Endothelial cell of umbilical vein (primary cell): Measurements from ENCODE around the gene DBF4B. TPM values are rescaled to one million over a fixed set of nuclear protein-coding genes. Genes with fewer than 3 reads are reported as not detected.

Experiments used
- BruUV-seq: library from RNA; stranded (reverse); fragments of 400-500 nt; replicated peaks from 2 replicates; lab custom pipeline; 2021; lab: Mats Ljungman, UMichigan
- CTCF ChIA-PET: fragments of 300-600, 350-600 bp; sonication (Branson Sonifier 250); formaldehyde crosslinking; loops from one replicate; lab custom pipeline; 2021; ENCODE audit warnings: antibody characterized with exemption, inconsistent platforms; lab: Charles Lee
- POLR2A ChIA-PET: fragments of 300-600, 350-600 bp; sonication (Branson Sonifier 250); formaldehyde crosslinking; loops from one replicate; lab custom pipeline; 2021; ENCODE audit warnings: antibody characterized with exemption, inconsistent platforms; lab: Charles Lee
- DNase-seq: peaks from one replicate; pipeline ENCODE4 v3.0.0-alpha.2; 2011; ENCODE audit warnings: low read depth, low spot score
- FAIRE-seq: peaks from 2 replicates; lab custom pipeline; 2011; peaks lifted over from hg19 to GRCh38; lab: Jason Lieb, UNC
- H2AFZ ChIP-seq: 2 replicates; pipeline ENCODE4 v1.6.0; 2012; ENCODE audit warnings: low read depth, low read length, control low read depth, inconsistent platforms
- H3K27ac ChIP-seq: 2 replicates; pipeline ENCODE4 v1.5.1; 2011; ENCODE audit warnings: low read depth, mild to moderate bottlenecking, control low read depth, low read length, moderate library complexity; ENCODE audit not compliant: insufficient read depth
- H3K27me3 ChIP-seq, 2 experiments: 2 replicates each; pipeline versions ENCODE4 v1.6.0 to v1.6.1; 2011; ENCODE audit warnings: low read length in 2 of 2, mixed read lengths in 1 of 2; ENCODE audit not compliant: control insufficient read depth in 2 of 2, insufficient read depth in 2 of 2
- H3K36me3 ChIP-seq, 2 experiments: 2 replicates in 1 of 2; 3 replicates in 1 of 2; pipeline ENCODE4 v1.5.1; 2011; ENCODE audit warnings: low read length in 2 of 2, mild to moderate bottlenecking in 1 of 2, moderate library complexity in 1 of 2; ENCODE audit not compliant: control insufficient read depth in 2 of 2, insufficient read depth in 2 of 2; ENCODE audit errors: extremely low read depth in 1 of 2
- H3K4me1 ChIP-seq: 3 replicates; pipeline ENCODE4 v1.5.1; 2011; ENCODE audit warnings: mild to moderate bottlenecking, low read length; ENCODE audit not compliant: control insufficient read depth, insufficient read depth; ENCODE audit errors: extremely low read depth
- H3K4me2 ChIP-seq: 2 replicates; pipeline ENCODE4 v1.6.1; 2011; ENCODE audit warnings: low read length, control low read depth, mixed read lengths; ENCODE audit not compliant: insufficient read depth
- H3K4me3 ChIP-seq, 3 experiments: fragments of 200-600 bp in 1 of 3; sonication (generic), shearing (Covaris generic) in 1 of 3; replicated peaks in 1 of 3; 2 replicates each; pipeline ENCODE4 v1.5.1; 2011 to 2016; ENCODE audit warnings: control low read depth in 3 of 3, low read length in 3 of 3, mild to moderate bottlenecking in 2 of 3, inconsistent platforms in 1 of 3, low read depth in 1 of 3, moderate library complexity in 1 of 3; ENCODE audit not compliant: insufficient read depth in 1 of 3
- H3K79me2 ChIP-seq: 2 replicates; pipeline ENCODE4 v1.6.0; 2012; ENCODE audit warnings: low read length, inconsistent platforms; ENCODE audit not compliant: control insufficient read depth, insufficient read depth
- H3K9ac ChIP-seq: replicated peaks from 2 replicates; pipeline ENCODE3; 2011; ENCODE audit warnings: low read length, control low read depth; ENCODE audit not compliant: insufficient read depth; ENCODE audit errors: extremely low read depth
- H3K9me1 ChIP-seq: replicated peaks from 3 replicates; pipeline ENCODE4 v1.6.0; 2011; ENCODE audit warnings: mild to moderate bottlenecking, low read length; ENCODE audit not compliant: control insufficient read depth, insufficient read depth; ENCODE audit errors: extremely low read depth
- H3K9me3 ChIP-seq: replicated peaks from 2 replicates; pipeline ENCODE4 v1.5.1; 2012; ENCODE audit warnings: low read length, inconsistent platforms; ENCODE audit not compliant: control insufficient read depth, insufficient read depth
- H4K20me1 ChIP-seq: replicated peaks from 2 replicates; pipeline ENCODE3; 2011; ENCODE audit warnings: mild to moderate bottlenecking, low read length; ENCODE audit not compliant: control insufficient read depth, insufficient read depth; ENCODE audit errors: extremely low read depth
- CTCF ChIP-seq, 2 donors: IDR thresholded peaks; 1 replicate in 1 of 2; 2 replicates in 1 of 2; pipeline ENCODE4 v1.5.1; 2011; ENCODE audit warnings: low read length in 2 of 2, mild to moderate bottlenecking in 2 of 2, moderate library complexity in 2 of 2, control low read depth in 1 of 2, inconsistent platforms in 1 of 2, low read depth in 1 of 2; ENCODE audit not compliant: insufficient read depth in 1 of 2; ENCODE audit errors: extremely low read depth in 1 of 2
- EZH2 ChIP-seq: IDR thresholded peaks from 2 replicates; pipeline ENCODE4 v1.6.1; 2012; ENCODE audit warnings: borderline replicate concordance, low read depth, mild to moderate bottlenecking, moderate library complexity, low read length, inconsistent platforms; ENCODE audit not compliant: severe bottlenecking
- JUN ChIP-seq: IDR thresholded peaks from 2 replicates; pipeline ENCODE4 v1.6.1; 2011; ENCODE audit warnings: borderline replicate concordance, low read depth; ENCODE audit not compliant: insufficient read length, insufficient read depth
- POLR2A ChIP-seq: IDR thresholded peaks from 2 replicates; pipeline ENCODE4 v1.6.1; 2012; ENCODE audit warnings: low read depth, mild to moderate bottlenecking, control low read depth, low read length
- dilution Hi-C: fragments of 300-500 bp; cut with MboI; formaldehyde crosslinking; loops from one replicate; pipeline ENCODE4 v1.15.0; 2019; ENCODE audit warnings: low sequenced_read_pairs; ENCODE audit not compliant: extremely low pct_ligation_motif_present
- intact Hi-C: fragments of 100-400 bp; cut with micrococcal nuclease; formaldehyde crosslinking; loops from one replicate; pipeline ENCODE4 v1.10.0; 2022
- polyA plus RNA-seq, 4 experiments: library from polyadenylated mRNA; depleted of rRNA in 3 of 4; stranded (reverse) in 3 of 4; unstranded in 1 of 4; fragments of >200 nt; gene quantifications; 2 replicates each; pipeline versions ENCODE4 v1.2.1 to v1.2.3, GENCODE V29; 2011 to 2012; ENCODE audit warnings: missing spikeins in 1 of 4
- total RNA-seq: library from RNA; stranded (reverse); gene quantifications from 2 replicates; pipeline ENCODE4 v1.2.3, GENCODE V29; 2021

Gene DBF4B
- total and polyA plus RNA-seq, 2 donors (not counting 3 experiments of a cell fraction or from before 2014, with no cell fraction given) = 12.5 to 26.2 TPM

GRCh38 chr17:44758414-44759085, 50.1 kb downstream of the DBF4B start, which contains the start of gene ADAM11:
Gene ADAM11, plus strand, starts transcription at chr17:44758988. Its CDS starts 212 bp downstream, at chr17:44759200.
- Histone ChIP-seq H3K9me1 (no peaks in the 10 kb centered on the region), H4K20me1 (no peaks in the 10 kb centered on the region), H3K27me3 (no peaks in the 10 kb centered on the region), H3K27ac (no peak within 1 kb of the TSS), H3K4me3 (peak within 1 kb of the TSS in 1 of 3 experiments; percentile 28), H2AFZ (peak within 1 kb of the TSS; percentile 51), H3K9me3 (no peaks in the 10 kb centered on the region), H3K36me3 (no peaks in the 10 kb centered on the region), H3K79me2 (no peaks in the 10 kb centered on the region), H3K4me2 (peak within 1 kb of the TSS; percentile 21), H3K9ac (no peak within 1 kb of the TSS), H3K4me1 (peaks cover 5% of the 10 kb centered on the region)
- BruUV-seq = no TSS peak
- ChIA-PET CTCF (interaction anchor here (0.6 to 1.8 kb wide), 5 partner anchors 17 to 264 kb away, joined by 3 to 9 read pairs (median 4); no protein-coding TSS in a partner anchor), POLR2A (no interaction called here)
- DNase-seq = no peak
- dilution Hi-C loops = loop anchor here (25.0 kb wide), 1 partner anchor 104 kb away; no protein-coding TSS in a partner anchor
- FAIRE-seq = no peak
- peak; percentile 44 for TF ChIP-seq EZH2
- TF ChIP-seq POLR2A = no peak
- intact Hi-C loops = no loop called here

- Histone ChIP-seq H3K9ac (no peak overlapping the region), H3K4me1 (peaks cover 5% of the 10 kb centered on the region), H3K4me2 (no peak overlapping the region), H3K9me1 (no peaks in the 10 kb centered on the region), H3K27me3 (no peaks in the 10 kb centered on the region), H3K27ac (no peak overlapping the region), H3K36me3 (no peaks in the 10 kb centered on the region), H3K9me3 (no peaks in the 10 kb centered on the region), H3K4me3 (peak overlapping the region in 1 of 3 experiments; percentile 28), H2AFZ (peak overlapping the region; percentile 51), H4K20me1 (no peaks in the 10 kb centered on the region), H3K79me2 (no peaks in the 10 kb centered on the region)
- POLR2A ChIA-PET = no interaction called here
- CTCF ChIA-PET = interaction anchor here (0.6 to 1.8 kb wide), 5 partner anchors 17 to 263 kb away, joined by 3 to 9 read pairs (median 4); no protein-coding TSS in a partner anchor
- no peak for TF ChIP-seq JUN
- TF ChIP-seq CTCF (IDR thresholded peaks at IDR 0.05; ENCODE audit: extremely low read depth in 1 of 2, insufficient read depth in 1 of 2, low read depth in 1 of 2, low read length in 2 of 2) = peak in 1 of 2 donors; percentile 37
- no peak for FAIRE-seq
- DNase-seq = no peak
- no TSS peak for BruUV-seq
- intact Hi-C loops (no loop called here), dilution Hi-C loops (loop anchor here (25.0 kb wide), 1 partner anchor 103 kb away; no protein-coding TSS in a partner anchor)
These were observed 50.8 kb downstream of the DBF4B start for GRCh38 chr17:44759086-44759915.
